NCI-H1092 (cell line): ENCODE measurements around the gene GPR158.

ENCODE experiments used
- DNase-seq: peaks from one replicate; lab custom pipeline; 2025; lab: John Stamatoyannopoulos, UW

GPR158 gene

GRCh38 chr10:25390733-25391132, 215.9 kb downstream of the GPR158 start:
- no peak for DNase-seq

DNA sequence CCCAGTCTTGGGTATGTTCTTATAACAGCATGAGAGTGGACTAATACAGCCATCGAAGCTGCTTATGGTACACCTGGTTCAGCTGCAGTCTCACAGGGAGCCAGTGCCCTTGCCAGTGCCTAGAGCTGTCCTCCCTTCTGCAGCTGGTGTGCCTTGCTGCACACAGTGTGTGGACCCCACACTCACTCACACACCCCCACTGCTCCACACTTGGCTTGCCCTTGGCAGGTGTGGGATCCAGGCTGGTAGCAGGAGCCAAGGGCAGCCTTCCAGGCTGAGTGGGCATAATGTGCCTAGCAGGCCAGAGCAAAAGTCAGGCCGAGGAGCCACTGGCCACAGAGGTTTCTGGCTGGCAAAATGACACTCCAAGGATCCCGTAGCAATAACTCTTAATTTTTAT, 217.3 kb downstream of the GPR158 start:
- DNase-seq, result no peak

DNA sequence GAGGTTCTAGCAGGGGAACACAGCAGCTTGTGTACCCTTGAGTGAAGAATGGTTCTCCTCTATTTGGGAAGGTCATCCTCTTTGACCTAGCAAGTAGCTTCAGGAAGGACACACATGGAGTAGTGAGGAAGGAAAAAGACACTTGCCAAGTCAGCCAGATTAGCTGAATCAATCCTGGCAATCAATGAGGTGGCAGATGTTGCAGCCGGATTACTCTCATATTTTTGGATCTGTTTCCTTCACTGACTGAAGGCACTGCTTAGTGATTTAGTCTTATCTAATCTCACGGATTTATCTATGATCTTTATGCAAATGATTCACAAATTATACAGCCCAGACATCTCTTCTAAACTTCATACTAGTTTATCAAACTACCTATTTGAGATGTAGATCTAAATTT, 218.8 kb downstream of the GPR158 start:
- no peak for DNase-seq

DNA sequence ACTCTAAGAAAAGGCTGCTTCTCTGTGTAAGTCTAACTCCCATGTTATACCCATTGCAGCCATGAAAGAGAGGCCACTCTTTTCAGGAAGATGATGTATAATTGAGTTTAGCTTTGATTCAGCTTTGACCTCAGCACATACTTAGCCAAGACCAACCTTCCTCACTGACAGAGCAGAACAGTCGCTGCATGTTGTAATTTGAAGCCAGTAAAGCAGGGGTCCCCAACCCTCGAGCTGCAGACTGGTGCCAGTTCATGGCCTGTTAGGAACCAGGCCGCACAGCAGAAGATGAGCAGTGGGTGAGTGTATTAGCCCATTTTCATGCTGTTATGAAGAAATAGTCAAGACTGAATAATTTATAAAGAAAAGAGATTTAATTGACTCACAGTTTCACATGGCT, 223.9 kb downstream of the GPR158 start:
- DNase-seq, result no peak

- no peak for DNase-seq
These were observed 231.1 kb downstream of the GPR158 start for GRCh38 chr10:25405871-25406270.

DNA sequence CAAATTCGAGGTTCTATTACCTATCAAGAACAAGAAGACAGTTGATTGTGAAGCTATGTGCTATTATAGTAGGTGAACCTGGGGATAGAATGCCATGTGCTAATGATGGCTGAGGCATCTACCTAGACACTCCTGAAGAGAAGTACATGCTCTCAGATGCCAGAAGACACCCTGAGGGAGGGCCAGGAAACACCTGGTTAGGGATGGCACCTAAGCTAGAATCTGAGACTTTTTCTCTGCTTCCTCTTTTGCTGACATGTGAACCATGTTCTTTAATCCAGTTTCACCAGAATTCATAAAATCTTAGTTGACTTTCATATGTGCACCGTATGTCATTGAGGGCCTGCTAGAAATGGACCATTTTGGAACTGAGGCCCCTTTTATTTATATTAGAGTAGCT, 242.8 kb downstream of the GPR158 start:
- DNase-seq, result no peak

- no peak for DNase-seq
These were observed 251.0 kb downstream of the GPR158 start for GRCh38 chr10:25425776-25426175.

- DNase-seq, result no peak
These were observed 261.6 kb downstream of the GPR158 start for GRCh38 chr10:25436431-25436830.

GRCh38 chr10:25441270-25441669, 266.5 kb downstream of the GPR158 start:
- no peak for DNase-seq

DNA sequence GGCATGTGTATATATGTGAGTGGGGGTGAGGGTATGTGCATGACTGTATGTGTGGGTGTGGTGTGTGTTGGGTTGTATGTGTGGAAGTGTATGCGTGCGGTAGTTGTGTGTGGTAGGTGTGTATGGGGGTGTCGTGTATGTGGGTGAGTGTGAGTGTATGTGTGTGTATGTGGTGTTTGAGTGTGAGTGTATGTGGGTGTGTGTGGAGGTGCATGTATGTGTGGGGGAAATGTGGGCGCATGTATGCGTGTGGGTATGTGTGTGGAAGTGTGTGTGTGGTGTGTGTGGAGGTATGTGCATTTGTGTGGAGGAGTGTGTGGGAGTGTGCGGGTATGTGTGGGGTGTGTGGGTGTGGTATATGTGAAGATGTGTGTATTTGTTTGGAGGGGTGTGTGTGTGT, 269.5 kb downstream of the GPR158 start:
- DNase-seq, result no peak

DNA sequence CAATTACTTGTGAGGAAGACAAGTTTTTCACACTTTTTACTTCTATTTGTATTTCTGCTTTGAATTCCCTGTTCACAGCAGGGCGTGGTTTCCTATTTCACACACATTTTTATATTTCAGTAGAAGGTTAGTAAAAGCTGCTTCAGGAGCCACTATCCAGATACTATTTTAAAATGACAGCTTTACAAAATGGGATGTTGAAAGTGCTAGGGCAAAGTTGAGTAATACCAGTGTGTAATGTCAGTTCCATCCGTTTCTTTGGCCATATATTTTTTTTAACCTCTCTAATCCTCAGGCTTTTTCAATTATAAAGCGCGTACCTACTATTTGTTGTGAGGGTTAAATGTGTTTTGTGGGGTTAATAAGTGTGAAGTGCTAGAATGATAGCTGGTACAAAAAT, 276.6 kb downstream of the GPR158 start:
- DNase-seq, result no peak

GRCh38 chr10:25453619-25454018, 278.8 kb downstream of the GPR158 start:
- no peak for DNase-seq

- DNase-seq, result no peak
These were observed 281.3 kb downstream of the GPR158 start for GRCh38 chr10:25455980-25456567.

- no peak for DNase-seq
These were observed 282.8 kb downstream of the GPR158 start for GRCh38 chr10:25457552-25457951.

DNA sequence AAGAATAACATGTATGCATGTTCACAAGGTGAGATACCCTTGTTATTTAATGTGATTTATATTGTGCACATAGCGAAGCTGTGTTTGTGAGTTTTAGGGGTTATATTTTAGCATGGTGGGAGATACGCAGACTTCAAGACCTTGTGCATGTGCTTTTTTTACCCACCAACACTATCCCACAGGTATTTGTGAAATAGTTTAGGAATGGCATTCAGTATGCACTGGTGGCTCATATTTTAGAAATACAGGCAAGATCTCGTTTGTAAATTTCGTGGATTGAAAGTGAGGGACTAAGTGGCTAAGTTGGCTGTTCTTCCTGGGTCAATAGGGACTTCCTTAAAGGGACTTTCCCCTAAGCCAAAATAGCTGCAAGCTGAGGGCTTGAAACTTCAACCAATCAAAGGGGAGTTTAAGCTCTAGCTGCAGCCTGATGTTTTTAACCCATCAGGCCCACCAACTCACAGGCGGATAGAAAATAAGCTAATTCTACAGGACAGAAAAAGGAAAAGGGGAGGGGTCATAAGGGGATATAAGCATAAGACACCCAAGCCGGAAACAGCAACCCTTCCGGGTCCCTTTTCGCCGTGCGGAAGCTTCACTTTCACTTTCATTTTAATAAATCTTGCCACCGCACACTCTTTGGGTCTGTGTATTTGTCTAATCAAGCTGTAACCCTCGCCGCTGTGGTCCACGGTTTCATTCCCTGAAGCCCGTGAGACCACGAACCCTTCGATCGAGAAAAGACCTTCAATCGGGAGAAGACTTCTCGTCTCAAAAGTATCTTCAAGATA, 291.0 kb downstream of the GPR158 start:
- no peak for DNase-seq

- no peak for DNase-seq
These were observed 293.1 kb downstream of the GPR158 start for GRCh38 chr10:25467881-25468280.

- no peak for DNase-seq
These were observed 306.7 kb downstream of the GPR158 start for GRCh38 chr10:25481467-25481866.

DNA sequence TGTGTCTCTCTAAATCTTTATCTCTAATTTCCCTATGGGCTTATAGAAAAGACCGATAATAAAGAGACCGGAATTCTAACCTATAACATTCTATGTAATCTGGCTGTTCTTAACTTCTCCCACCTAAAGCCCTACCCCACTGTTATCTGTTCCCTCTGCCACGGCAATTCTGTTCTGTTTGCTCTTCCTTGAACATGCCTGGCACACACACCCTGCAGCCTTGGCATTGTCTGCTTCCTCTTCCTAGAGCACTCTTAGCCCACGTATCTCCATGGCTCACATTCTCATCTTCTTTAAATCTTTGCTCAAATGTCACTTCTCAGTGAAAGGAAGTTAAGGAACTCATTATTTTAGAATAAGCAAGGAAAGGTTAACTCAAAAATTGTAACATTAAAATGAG, 309.2 kb downstream of the GPR158 start:
- no peak for DNase-seq

GRCh38 chr10:25487266-25487665, 312.5 kb downstream of the GPR158 start:
- no peak for DNase-seq

DNA sequence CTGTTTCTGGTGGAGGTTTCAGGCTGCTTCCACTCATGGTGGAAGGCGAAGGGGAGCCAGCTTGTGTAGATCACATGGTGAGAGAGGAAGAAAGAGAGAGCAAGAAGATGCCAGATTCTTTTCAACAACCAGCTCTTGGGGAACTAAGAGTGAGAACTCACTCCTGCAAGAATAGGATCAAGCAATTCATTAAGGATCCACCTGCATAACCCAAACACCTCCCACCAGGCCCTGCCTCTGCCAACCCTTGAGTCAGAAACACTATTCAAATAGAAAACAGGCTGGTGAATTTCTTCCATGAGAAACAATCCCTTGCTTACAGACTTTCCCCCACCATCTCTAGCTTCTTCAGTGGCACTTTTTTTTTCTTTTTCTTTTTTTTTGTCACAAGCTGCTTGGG, 317.2 kb downstream of the GPR158 start:
- DNase-seq, result no peak

GRCh38 chr10:25492680-25493079, 317.9 kb downstream of the GPR158 start:
- DNase-seq, result no peak

DNA sequence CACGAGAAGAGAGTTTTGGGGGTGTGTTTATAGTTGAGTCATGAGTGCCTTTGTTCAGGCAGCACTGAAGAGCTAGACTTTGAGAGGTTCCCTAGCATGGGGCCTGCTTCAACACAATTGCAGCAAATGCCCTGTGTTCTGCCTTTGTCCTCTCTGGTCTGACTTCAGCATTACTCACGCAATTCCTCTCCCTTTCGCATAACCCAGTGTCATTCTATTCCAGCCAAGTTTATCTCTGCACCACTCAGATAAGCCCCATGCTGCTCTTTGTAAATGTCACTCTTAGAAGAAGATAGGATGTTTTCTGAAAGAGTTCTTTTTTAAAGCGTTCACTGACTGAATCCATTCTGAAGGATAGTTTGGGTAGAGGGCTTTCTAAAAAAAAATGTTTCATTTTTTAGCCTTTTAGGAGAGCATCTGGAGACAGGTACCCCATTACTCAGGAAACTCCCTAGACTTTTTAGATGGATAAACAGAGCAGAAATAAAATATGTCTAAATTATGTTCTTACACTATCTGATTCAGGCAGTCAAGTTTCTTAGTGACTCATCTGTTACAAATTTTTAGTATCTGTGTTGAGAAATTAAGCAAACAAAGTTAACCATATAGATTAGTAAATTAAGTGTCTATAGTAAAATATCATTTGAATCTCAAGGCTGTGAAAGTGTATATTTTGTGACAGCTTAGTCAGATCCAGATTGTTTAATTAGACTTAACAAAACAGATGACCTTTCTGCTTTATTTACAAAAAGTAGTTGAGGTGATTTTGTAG, 318.5 kb downstream of the GPR158 start:
- no peak for DNase-seq

DNA sequence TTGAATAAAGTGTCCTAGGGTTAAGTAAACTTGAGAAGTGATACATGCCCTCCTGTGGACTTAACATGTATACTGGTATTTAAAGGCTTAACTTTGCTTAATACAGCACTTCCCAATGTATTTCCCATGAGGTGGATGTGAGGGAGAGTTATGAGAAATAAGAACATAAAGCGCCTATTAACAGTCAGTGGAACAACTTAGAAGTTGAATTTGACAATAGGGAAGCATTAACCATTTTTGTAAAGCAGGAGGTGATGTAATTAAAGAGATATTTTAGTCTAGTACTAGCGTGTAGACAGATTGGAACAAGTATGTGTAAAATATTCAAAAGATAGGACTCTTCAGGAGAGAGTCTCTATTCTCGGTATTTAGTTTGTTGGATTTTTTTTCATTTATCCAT, 322.4 kb downstream of the GPR158 start:
- DNase-seq, result no peak
